Endothelial cell (in vitro differentiated cells): Measurements from ENCODE around the gene NAGPA. TPM values are rescaled to one million over a fixed set of nuclear protein-coding genes. Genes with fewer than 3 reads are reported as not detected.

Source experiments
- DNase-seq: peaks from one replicate; pipeline ENCODE4 v3.0.0; 2021; ENCODE audit warnings: low spot score
- H3K27ac Mint-ChIP-seq: one replicate; pipeline ENCODE4 v1.8.0; 2021; ENCODE audit warnings: mixed read lengths, inconsistent platforms; ENCODE audit not compliant: unreplicated experiment
- H3K27me3 Mint-ChIP-seq: one replicate; pipeline ENCODE4 v1.8.0; 2021; ENCODE audit warnings: mild to moderate bottlenecking, moderate library complexity, mixed read lengths, inconsistent platforms; ENCODE audit not compliant: unreplicated experiment
- H3K36me3 Mint-ChIP-seq: one replicate; pipeline ENCODE4 v1.8.0; 2021; ENCODE audit warnings: mild to moderate bottlenecking, low read depth, mixed read lengths, inconsistent platforms; ENCODE audit not compliant: unreplicated experiment
- H3K4me1 Mint-ChIP-seq: one replicate; pipeline ENCODE4 v1.8.0; 2021; ENCODE audit warnings: mild to moderate bottlenecking, mixed read lengths, inconsistent platforms; ENCODE audit not compliant: unreplicated experiment
- H3K4me3 Mint-ChIP-seq: one replicate; pipeline ENCODE4 v1.8.0; 2021; ENCODE audit warnings: mild to moderate bottlenecking, mixed read lengths, inconsistent platforms; ENCODE audit not compliant: unreplicated experiment
- H3K9me3 Mint-ChIP-seq: one replicate; pipeline ENCODE4 v1.8.0; 2021; ENCODE audit warnings: mixed read lengths, inconsistent platforms; ENCODE audit not compliant: unreplicated experiment
- total RNA-seq: library from RNA; stranded (reverse); fragmentation: NEBNext Ultra II Directional; extraction: Animal tissue kit (Norgen Biotek cat#: 25700); gene quantifications from one replicate; pipeline ENCODE4 v1.2.1, GENCODE V29; 2021; ENCODE audit not compliant: unreplicated experiment
- TF ChIP-seq, protein P1 (sequence below): fragments of 200-600 bp; sonication (generic); IDR thresholded peaks from one replicate; pipeline ENCODE4 v1.5.0; 2021; ENCODE audit warnings: antibody characterized with exemption; ENCODE audit not compliant: unreplicated experiment

Gene NAGPA
- total RNA-seq, 1 donor from 2014 or later: 10.2 TPM

DNA sequence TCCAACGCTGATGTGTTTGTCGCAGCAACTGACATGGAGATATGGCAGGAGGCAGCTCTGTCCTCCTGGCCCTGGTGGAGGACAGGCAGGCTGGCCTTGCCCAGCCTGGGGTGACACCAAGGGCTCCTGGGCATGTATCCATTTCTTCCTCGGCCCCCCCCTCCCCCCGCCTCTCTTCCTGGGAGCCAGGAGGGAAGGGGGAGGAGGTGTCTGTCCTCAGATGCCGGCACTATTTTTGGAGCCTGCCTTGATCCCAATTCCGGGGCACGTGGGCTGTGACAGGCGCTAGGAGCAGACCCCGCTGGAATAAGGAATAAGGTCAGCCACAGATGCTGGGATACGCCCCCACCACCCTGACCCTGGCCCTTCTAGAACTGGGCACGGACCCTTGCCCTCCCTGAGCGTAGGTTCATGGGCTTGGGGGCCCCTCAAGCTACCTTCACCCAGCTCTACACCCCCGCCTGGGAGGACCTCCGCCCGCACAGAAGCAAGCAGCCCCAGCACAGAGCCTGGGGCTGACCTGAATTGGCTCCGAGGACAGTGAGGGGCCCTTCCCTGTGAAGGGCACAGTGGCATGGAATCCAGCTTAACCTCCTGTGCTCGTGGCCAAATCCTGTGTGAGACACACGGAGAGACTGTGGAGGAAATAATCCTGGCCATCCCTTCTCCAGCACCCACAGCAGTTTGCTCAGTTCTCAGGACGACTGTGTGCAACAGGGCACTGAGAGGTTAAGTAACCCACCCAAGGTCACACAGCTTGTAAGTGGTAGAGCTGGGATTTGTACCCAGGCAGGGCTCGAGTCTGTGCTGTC lies 51.5 kb downstream of the NAGPA start:
- H3K4me3 Mint-ChIP-seq: no peak overlapping the region
- H3K4me1 Mint-ChIP-seq: no peaks in the 10 kb centered on the region

DNA sequence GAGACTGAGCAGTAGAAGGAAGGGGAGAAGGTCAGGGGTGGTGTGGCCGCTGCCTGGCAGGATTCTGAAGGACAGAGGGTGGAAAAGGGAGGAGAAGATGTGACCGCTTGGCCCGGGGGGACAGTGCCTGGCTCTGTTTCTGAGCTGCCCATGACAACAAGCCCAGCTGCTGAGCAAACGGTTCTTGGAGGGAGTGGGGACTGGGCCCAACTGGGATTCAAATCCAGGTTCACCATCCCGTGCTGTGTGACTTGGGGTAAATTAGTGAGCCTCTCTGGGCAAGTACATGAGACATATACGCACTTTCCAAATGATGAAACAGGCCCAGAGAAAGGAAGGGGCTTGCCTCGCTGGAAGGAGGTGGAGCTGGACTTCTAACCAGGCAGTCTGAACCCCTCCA lies 52.3 kb downstream of the NAGPA start:
- no peaks in the 10 kb centered on the region for H3K36me3 Mint-ChIP-seq
- no peak for DNase-seq
- no peak overlapping the region for H3K27ac Mint-ChIP-seq
- H3K9me3 Mint-ChIP-seq: no peaks in the 10 kb centered on the region
- no peak overlapping the region for H3K4me3 Mint-ChIP-seq
- peaks cover 1% of the 10 kb centered on the region for H3K27me3 Mint-ChIP-seq
- no peaks in the 10 kb centered on the region for H3K4me1 Mint-ChIP-seq
- TF ChIP-seq, protein P1, sequence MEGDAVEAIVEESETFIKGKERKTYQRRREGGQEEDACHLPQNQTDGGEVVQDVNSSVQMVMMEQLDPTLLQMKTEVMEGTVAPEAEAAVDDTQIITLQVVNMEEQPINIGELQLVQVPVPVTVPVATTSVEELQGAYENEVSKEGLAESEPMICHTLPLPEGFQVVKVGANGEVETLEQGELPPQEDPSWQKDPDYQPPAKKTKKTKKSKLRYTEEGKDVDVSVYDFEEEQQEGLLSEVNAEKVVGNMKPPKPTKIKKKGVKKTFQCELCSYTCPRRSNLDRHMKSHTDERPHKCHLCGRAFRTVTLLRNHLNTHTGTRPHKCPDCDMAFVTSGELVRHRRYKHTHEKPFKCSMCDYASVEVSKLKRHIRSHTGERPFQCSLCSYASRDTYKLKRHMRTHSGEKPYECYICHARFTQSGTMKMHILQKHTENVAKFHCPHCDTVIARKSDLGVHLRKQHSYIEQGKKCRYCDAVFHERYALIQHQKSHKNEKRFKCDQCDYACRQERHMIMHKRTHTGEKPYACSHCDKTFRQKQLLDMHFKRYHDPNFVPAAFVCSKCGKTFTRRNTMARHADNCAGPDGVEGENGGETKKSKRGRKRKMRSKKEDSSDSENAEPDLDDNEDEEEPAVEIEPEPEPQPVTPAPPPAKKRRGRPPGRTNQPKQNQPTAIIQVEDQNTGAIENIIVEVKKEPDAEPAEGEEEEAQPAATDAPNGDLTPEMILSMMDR: no peak

More for the DNA sequence above, 51.5 kb downstream of the NAGPA start:
- Mint-ChIP-seq H3K27ac (no peak overlapping the region), H3K27me3 (peaks cover 1% of the 10 kb centered on the region), H3K36me3 (no peaks in the 10 kb centered on the region), H3K9me3 (no peaks in the 10 kb centered on the region)
- DNase-seq: no peak
- TF ChIP-seq, protein P1: no peak

GRCh38 chr16:4980691-4981090 lies 53.0 kb downstream of the NAGPA start:
- TF ChIP-seq, protein P1: no peak
- Mint-ChIP-seq H3K36me3 (no peaks in the 10 kb centered on the region), H3K4me1 (peaks cover 1% of the 10 kb centered on the region), H3K27ac (no peak overlapping the region), H3K9me3 (no peaks in the 10 kb centered on the region), H3K27me3 (peaks cover 1% of the 10 kb centered on the region), H3K4me3 (no peak overlapping the region)
- DNase-seq: no peak

GRCh38 chr16:4979736-4980660 lies 53.7 kb downstream of the NAGPA start:
- TF ChIP-seq, protein P1: no peak
- no peak overlapping the region for H3K27ac Mint-ChIP-seq
- no peak for DNase-seq
- peaks cover 3% of the 10 kb centered on the region for H3K36me3 Mint-ChIP-seq
- peaks cover 1% of the 10 kb centered on the region for H3K27me3 Mint-ChIP-seq
- H3K4me3 Mint-ChIP-seq: no peak overlapping the region
- H3K4me1 Mint-ChIP-seq: peaks cover 4% of the 10 kb centered on the region
- no peaks in the 10 kb centered on the region for H3K9me3 Mint-ChIP-seq
